Measurements from ENCODE around the gene CADPS2. TPM values are rescaled to one million over a fixed set of nuclear protein-coding genes. Genes with fewer than 3 reads are reported as not detected.

The CADPS2 gene
- total RNA-seq, 2 experiments from 2014 or later = not detected

- Histone ChIP-seq H3K27ac (ENCODE audit: low read depth, low read length, poor library complexity, severe bottlenecking) (no peak within 1 kb of the TSS), H3K36me3 (ENCODE audit: insufficient read depth, low read length) (no peaks in the 10 kb centered on the region), H4K20me1 (ENCODE audit: insufficient read depth, low read length) (no peaks in the 10 kb centered on the region), H3K4me3 (ENCODE audit: low read depth, low read length, poor library complexity, severe bottlenecking) (no peak within 1 kb of the TSS), H3K9me3 (ENCODE audit: low read length) (no peaks in the 10 kb centered on the region), H3K79me2 (ENCODE audit: insufficient read depth, low read depth, low read length) (no peaks in the 10 kb centered on the region), H2AFZ (ENCODE audit: low read length) (no peak within 1 kb of the TSS), H3K4me2 (ENCODE audit: low read length) (no peak within 1 kb of the TSS), H3K4me1 (ENCODE audit: insufficient read depth, low read length, poor library complexity, severe bottlenecking) (no peaks in the 10 kb centered on the region), H3K9me2 (ENCODE audit: insufficient read depth, low read length) (no peaks in the 10 kb centered on the region)
- CTCF ChIA-PET (ENCODE audit: unreplicated experiment) = no interaction called here
- intact Hi-C loops (cut with micrococcal nuclease; ENCODE audit: unreplicated experiment) = no loop called here
- POLR2A ChIA-PET = interaction anchor here (0.6 kb wide), 1 partner anchor 37 kb away, joined by 3 read pairs; no protein-coding TSS in a partner anchor
- DNase-seq (ENCODE audit: low spot score) = no peak
- BruUV-seq (replicated peaks) = no TSS peak
- TF ChIP-seq EZH2phosphoT487 (IDR thresholded peaks at IDR 0.05; ENCODE audit: borderline replicate concordance, low read depth, low read length) (no peak), CTCF (conservative IDR thresholded peaks at IDR 0.05; ENCODE audit: low read length) (no peak)
Measured at GRCh38 chr7:122702872-122703510, 183.3 kb downstream of the CADPS2 start, which contains the start of gene RNF148. RNF148 (minus strand) TSS chr7:122702922; CDS start chr7:122702750, 172 bp downstream.

GRCh38 chr7:122699017-122699416 lies 187.2 kb downstream of the CADPS2 start, which contains the start of gene RNF133:
RNF133 (minus strand) TSS chr7:122699117; CDS start chr7:122698918, 199 bp downstream.
- TF ChIP-seq CTCF (conservative IDR thresholded peaks at IDR 0.05; ENCODE audit: low read length) (no peak), EZH2phosphoT487 (IDR thresholded peaks at IDR 0.05; ENCODE audit: borderline replicate concordance, low read depth, low read length) (no peak)
- no TSS peak for BruUV-seq (replicated peaks)
- H3K79me2 ChIP-seq (ENCODE audit: insufficient read depth, low read depth, low read length) = no peaks in the 10 kb centered on the region
- no peaks in the 10 kb centered on the region for H3K9me2 ChIP-seq (ENCODE audit: insufficient read depth, low read length)
- DNase-seq (ENCODE audit: low spot score) = no peak
- no peak within 1 kb of the TSS for H2AFZ ChIP-seq (ENCODE audit: low read length)
- ChIA-PET CTCF (ENCODE audit: unreplicated experiment) (no interaction called here), POLR2A (interaction anchor here (0.6 kb wide), 1 partner anchor 8 kb away, joined by 3 read pairs; no protein-coding TSS in a partner anchor)
- H3K9me3 ChIP-seq (ENCODE audit: low read length) = no peaks in the 10 kb centered on the region
- H3K4me2 ChIP-seq (ENCODE audit: low read length) = no peak within 1 kb of the TSS
- H3K36me3 ChIP-seq (ENCODE audit: insufficient read depth, low read length) = no peaks in the 10 kb centered on the region
- no peaks in the 10 kb centered on the region for H3K4me1 ChIP-seq (ENCODE audit: insufficient read depth, low read length, poor library complexity, severe bottlenecking)
- intact Hi-C loops (cut with micrococcal nuclease; ENCODE audit: unreplicated experiment) = no loop called here
- H4K20me1 ChIP-seq (ENCODE audit: insufficient read depth, low read length) = no peaks in the 10 kb centered on the region
- H3K27ac ChIP-seq (ENCODE audit: low read depth, low read length, poor library complexity, severe bottlenecking) = no peak within 1 kb of the TSS
- no peak within 1 kb of the TSS for H3K4me3 ChIP-seq (ENCODE audit: low read depth, low read length, poor library complexity, severe bottlenecking)

GRCh38 chr7:122695816-122696215 lies 190.4 kb downstream of the CADPS2 start:
- intact Hi-C loops (cut with micrococcal nuclease; ENCODE audit: unreplicated experiment) = no loop called here
- no peaks in the 10 kb centered on the region for H3K36me3 ChIP-seq (ENCODE audit: insufficient read depth, low read length)
- H3K4me1 ChIP-seq (ENCODE audit: insufficient read depth, low read length, poor library complexity, severe bottlenecking) = no peaks in the 10 kb centered on the region
- POLR2A ChIA-PET = interaction anchor here (1.2 to 1.3 kb wide), 2 partner anchors 20 to 27 kb away, joined by 3 to 4 read pairs; no protein-coding TSS in a partner anchor
- no peak overlapping the region for H2AFZ ChIP-seq (ENCODE audit: low read length)
- H3K79me2 ChIP-seq (ENCODE audit: insufficient read depth, low read depth, low read length) = no peaks in the 10 kb centered on the region
- no peak overlapping the region for H3K4me2 ChIP-seq (ENCODE audit: low read length)
- CTCF ChIA-PET (ENCODE audit: unreplicated experiment) = no interaction called here
- H3K9me2 ChIP-seq (ENCODE audit: insufficient read depth, low read length) = no peaks in the 10 kb centered on the region
- H3K27ac ChIP-seq (ENCODE audit: low read depth, low read length, poor library complexity, severe bottlenecking) = no peak overlapping the region
- no peak for DNase-seq (ENCODE audit: low spot score)
- H3K4me3 ChIP-seq (ENCODE audit: low read depth, low read length, poor library complexity, severe bottlenecking) = no peak overlapping the region
- no peak for TF ChIP-seq CTCF (conservative IDR thresholded peaks at IDR 0.05; ENCODE audit: low read length)
- no peak for TF ChIP-seq EZH2phosphoT487 (IDR thresholded peaks at IDR 0.05; ENCODE audit: borderline replicate concordance, low read depth, low read length)
- no peaks in the 10 kb centered on the region for H4K20me1 ChIP-seq (ENCODE audit: insufficient read depth, low read length)
- no TSS peak for BruUV-seq (replicated peaks)
- H3K9me3 ChIP-seq (ENCODE audit: low read length) = peaks cover 6% of the 10 kb centered on the region; the same call in 1 of the 2 replicates
